GM23248 (cell line): Measurements from ENCODE around the gene C19orf67.

Experiments used
- EZH2 ChIP-seq: fragments of 200-600 bp; sonication (generic); IDR thresholded peaks from 2 replicates; pipeline ENCODE4 v1.6.1; 2018; ENCODE audit warnings: antibody characterized with exemption, mild to moderate bottlenecking; ENCODE audit not compliant: insufficient read depth, poor library complexity, severe bottlenecking
- EZH2phosphoT487 ChIP-seq: fragments of 200-600 bp; sonication (generic); IDR thresholded peaks from 2 replicates; pipeline ENCODE4 v1.6.1; 2018; ENCODE audit warnings: antibody characterized with exemption, moderate library complexity, mild to moderate bottlenecking, low read depth; ENCODE audit not compliant: insufficient read depth

DNA sequence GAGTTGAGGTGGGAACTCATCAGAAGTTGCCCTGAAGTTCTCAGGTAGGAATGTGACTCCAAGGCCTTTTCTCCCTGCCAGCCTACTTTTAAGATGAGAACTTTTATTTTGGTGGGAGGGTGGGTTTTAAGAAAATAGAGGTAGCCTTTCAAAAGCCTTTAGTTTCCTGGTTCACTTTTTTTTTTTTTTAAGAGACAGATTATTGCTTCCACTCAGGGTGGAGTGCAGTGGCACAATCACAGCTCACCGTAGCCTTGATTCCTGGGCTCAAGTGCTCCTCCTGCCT is 3.0 kb downstream of the C19orf67 start:
- TF ChIP-seq EZH2 (no peak), EZH2phosphoT487 (no peak)
